K562 (cell line): ENCODE measurements around the gene NOPCHAP1. TPM values are rescaled to one million over a fixed set of nuclear protein-coding genes. Genes with fewer than 3 reads are reported as not detected.

ENCODE experiments used
- ATAC-seq: fragments of 200-7000 bp; cut with Tn5 transposase; 3 replicates; pipeline ENCODE4 v1.9.1; 2020; ENCODE audit warnings: moderate library complexity
- BruUV-seq: library from RNA; stranded (reverse); fragments of 400-500 nt; replicated peaks from 2 replicates; lab custom pipeline; 2021; lab: Mats Ljungman, UMichigan
- CTCF ChIA-PET: fragments of 300-600 bp; formaldehyde crosslinking; extraction: SDS; loops from one replicate; lab custom pipeline; 2021; ENCODE audit warnings: low intra/inter-chr PET ratio; lab: Yijun Ruan, JAX
- POLR2A ChIA-PET: fragments of 300-600, 350-650 bp; sonication (Branson Sonifier 250); formaldehyde crosslinking; extraction: SDS; loops from one replicate; lab custom pipeline; 2021; ENCODE audit warnings: antibody characterized with exemption, inconsistent platforms; lab: Yijun Ruan, JAX
- DNase-seq, 4 experiments: peaks; one replicate each; pipeline versions ENCODE4 v3.0.0 to v3.0.0-alpha.2; 2011 to 2018; ENCODE audit warnings: low spot score in 3 of 4, mixed read lengths in 3 of 4; ENCODE audit errors: extremely low read depth in 1 of 4
- FAIRE-seq: peaks from 2 replicates; lab custom pipeline; 2011; peaks lifted over from hg19 to GRCh38; lab: Jason Lieb, UNC
- H2AFZ ChIP-seq: 2 replicates; pipeline ENCODE4 v1.6.0; 2011; ENCODE audit warnings: low read depth, low read length, control low read depth, inconsistent platforms
- H3K27ac ChIP-seq: fragments of 200-600 bp; 3 replicates; pipeline ENCODE4 v1.8.0; 2011; ENCODE audit warnings: low read depth, mild to moderate bottlenecking, control low read depth, inconsistent platforms, low read length, moderate library complexity, mixed read lengths; ENCODE audit errors: extremely low read depth
- H3K27me3 ChIP-seq, 2 experiments: fragments of 300-600 bp in 1 of 2; 2 replicates in 1 of 2; 3 replicates in 1 of 2; pipeline versions ENCODE4 v1.6.0 to v1.8.0; 2011; ENCODE audit warnings: inconsistent platforms in 2 of 2, low read length in 2 of 2, mild to moderate bottlenecking in 1 of 2, mixed read lengths in 1 of 2, moderate library complexity in 1 of 2; ENCODE audit not compliant: control insufficient read depth in 2 of 2, insufficient read depth in 2 of 2
- H3K36me3 ChIP-seq: fragments of 300-600 bp; 3 replicates; pipeline ENCODE4 v1.8.0; 2011; ENCODE audit warnings: mild to moderate bottlenecking, low read length, inconsistent platforms; ENCODE audit not compliant: control insufficient read depth, insufficient read depth
- H3K4me1 ChIP-seq, 2 experiments: fragments of 200-600 bp in 1 of 2; replicated peaks in 1 of 2; 2 replicates in 1 of 2; 3 replicates in 1 of 2; pipeline versions ENCODE4 v1.5.1 to v1.8.0; 2011; ENCODE audit warnings: inconsistent platforms in 2 of 2, low read length in 2 of 2, mild to moderate bottlenecking in 1 of 2, mixed read lengths in 1 of 2, moderate library complexity in 1 of 2; ENCODE audit not compliant: control insufficient read depth in 2 of 2, insufficient read depth in 2 of 2
- H3K4me2 ChIP-seq: 2 replicates; pipeline ENCODE4 v1.6.1; 2011; ENCODE audit warnings: low read length, control low read depth, inconsistent platforms, mixed read lengths; ENCODE audit not compliant: insufficient read depth
- H3K4me3 ChIP-seq: fragments of 200-600 bp; sonication (generic), shearing (Covaris generic); 2 replicates; pipeline ENCODE4 v1.5.1; 2016; ENCODE audit warnings: control low read depth, inconsistent platforms
- H3K79me2 ChIP-seq: fragments of 200-600 bp; 3 replicates; pipeline ENCODE4 v1.8.0; 2011; ENCODE audit warnings: low read length, inconsistent platforms; ENCODE audit not compliant: control insufficient read depth, insufficient read depth
- H3K9ac ChIP-seq, 2 experiments: 2 replicates each; pipeline versions ENCODE4 v1.6.0 to v1.6.1; 2011; ENCODE audit warnings: low read depth in 2 of 2, low read length in 2 of 2, control low read depth in 1 of 2, inconsistent platforms in 1 of 2, mild to moderate bottlenecking in 1 of 2, mixed read lengths in 1 of 2; ENCODE audit not compliant: insufficient read depth in 1 of 2
- H3K9me1 ChIP-seq: one replicate; pipeline ENCODE4 v1.6.0; 2011; ENCODE audit warnings: inconsistent platforms, mild to moderate bottlenecking, low read length, moderate library complexity; ENCODE audit not compliant: control insufficient read depth, insufficient read depth
- H3K9me3 ChIP-seq: replicated peaks from 2 replicates; pipeline ENCODE4 v1.5.1; 2011; ENCODE audit warnings: low read depth, low read length, inconsistent platforms; ENCODE audit not compliant: control insufficient read depth, insufficient read depth
- H4K20me1 ChIP-seq: replicated peaks from 2 replicates; pipeline ENCODE4 v1.6.1; 2011; ENCODE audit warnings: low read length, inconsistent platforms, mixed read lengths; ENCODE audit not compliant: control insufficient read depth, insufficient read depth
- ARID1B ChIP-seq: fragments of 450-650 bp; IDR thresholded peaks from 2 replicates; pipeline ENCODE4 v1.6.1; 2016; ENCODE audit warnings: antibody characterized with exemption, mild to moderate bottlenecking, inconsistent platforms
- ATF1 ChIP-seq, 2 experiments: fragments of 450-650 bp in 1 of 2; IDR thresholded peaks; 2 replicates each; pipeline ENCODE4 v1.6.1; 2016; ENCODE audit warnings: missing compliant biosample characterization in 1 of 2, missing genetic modification characterization in 1 of 2
- FUS ChIP-seq: fragments of 200-400 bp; formaldehyde crosslinking; optimal IDR thresholded peaks from 2 replicates; pipeline ENCODE3; 2017; ENCODE audit warnings: low read depth, low read length
- NR3C1 ChIP-seq: sonication (generic); formaldehyde crosslinking; IDR thresholded peaks from 2 replicates; pipeline ENCODE4 v1.8.1; 2022; ENCODE audit warnings: missing genetic modification reagents
- POLR2A ChIP-seq: fragments of 450-650 bp; conservative IDR thresholded peaks from 2 replicates; pipeline ENCODE4 v1.6.1; 2016
- PPARD ChIP-seq: fragments of 250-450 bp; sonication (Bioruptor Pico); IDR thresholded peaks from 2 replicates; pipeline ENCODE4 v1.8.0; 2022; ENCODE audit warnings: inconsistent platforms, mild to moderate bottlenecking, moderate library complexity
- PTTG1 ChIP-seq: fragments of 450-650 bp; IDR thresholded peaks from 2 replicates; pipeline ENCODE4 v1.6.1; 2016; ENCODE audit warnings: low read depth, mild to moderate bottlenecking, missing genetic modification characterization, missing compliant biosample characterization
- TARDBP ChIP-seq: fragments of 450-650 bp; IDR thresholded peaks from 2 replicates; pipeline ENCODE4 v1.6.1; 2016
- ZNF124 ChIP-seq: sonication (generic); formaldehyde crosslinking; IDR thresholded peaks from 2 replicates; pipeline ENCODE4 v1.8.1; 2022; ENCODE audit warnings: missing genetic modification reagents
- WGBS: fragments of 100-300 bp; shearing (Covaris generic); methylation state at CpG from one replicate; pipeline ENCODE4 v1.1.6; 2016; ENCODE audit warnings: low coverage, mixed read lengths; ENCODE audit not compliant: insufficient coverage; ENCODE audit errors: missing lambda C conversion rate; 5-methylcytosine and 5-hydroxymethylcytosine counted together
- in situ Hi-C: fragments of 300-500 bp; cut with MboI; formaldehyde crosslinking; loops from 4 replicates; pipeline ENCODE4 v1.15.0; 2018; ENCODE audit warnings: inconsistent platforms, mixed read lengths
- intact Hi-C: fragments of 100-400 bp; cut with micrococcal nuclease; formaldehyde crosslinking; loops from 2 replicates; pipeline ENCODE4 v1.14.2; 2022
- polyA plus RNA-seq, 8 experiments: library from polyadenylated mRNA; depleted of rRNA in 4 of 8; stranded (reverse) in 5 of 8; unstranded in 3 of 8; fragments of >200 nt; fragmentation: Nextera tagmentation in 2 of 8; fragmentation: Illumina TruSeq in 1 of 8; extraction: Ambion mirVana in 2 of 8; extraction: Trizol in 1 of 8; gene quantifications; 2 replicates each; pipeline versions ENCODE4 v1.2.1 to v1.2.3, GENCODE V29; 2011 to 2014; ENCODE audit warnings: inconsistent platforms in 1 of 8, missing spikeins in 1 of 8
- total RNA-seq, 7 experiments: library from RNA; depleted of rRNA in 6 of 7; stranded (reverse); fragments of >200 nt in 6 of 7; fragmentation: Illumina TruSeq in 2 of 7; extraction: Trizol in 2 of 7; gene quantifications; 2 replicates each; pipeline versions ENCODE4 v1.2.1 to v1.2.3, GENCODE V29; 2011 to 2021; ENCODE audit warnings: low replicate concordance in 1 of 7
- TF ChIP-seq, protein P1 (sequence below): fragments of 450-650 bp; IDR thresholded peaks from 2 replicates; pipeline ENCODE4 v1.6.1; 2014; ENCODE audit warnings: low read depth, mild to moderate bottlenecking, moderate library complexity, borderline replicate concordance
- TF ChIP-seq, protein P2 (sequence below): fragments of 200-600 bp; sonication (generic); IDR thresholded peaks from one replicate; pipeline ENCODE4 v1.6.1; 2012; ENCODE audit warnings: mild to moderate bottlenecking, low read depth, low read length, inconsistent platforms

The NOPCHAP1 gene
- total and polyA plus RNA-seq, 9 of the 15 experiments (the other 6 are each of a cell fraction or from before 2014, with no cell fraction given) = 19.4 to 108 (median 33.4) TPM

DNA sequence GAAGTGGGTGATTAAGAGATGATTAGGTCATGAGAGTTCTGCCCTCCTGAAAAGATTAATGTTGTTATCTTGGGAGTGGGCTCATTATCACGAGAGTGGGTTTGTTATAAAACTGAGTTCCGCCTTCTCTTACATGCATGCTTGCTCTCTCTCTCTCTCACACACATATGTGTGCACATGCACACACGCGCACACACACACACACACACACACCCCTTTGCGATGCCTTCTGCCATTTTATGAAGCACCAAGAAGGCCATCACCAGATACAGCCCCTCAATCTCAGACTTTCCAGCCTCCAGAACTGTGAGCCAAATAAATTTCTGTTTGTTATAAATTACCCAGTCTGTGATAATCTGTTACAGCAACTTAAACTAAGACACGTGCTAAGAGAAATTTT, 22.4 kb upstream of the NOPCHAP1 start:
- WGBS = 16% methylated on average over 6 of the region's 6 CpGs

More for the DNA sequence above, 22.4 kb upstream of the NOPCHAP1 start:
- DNase-seq = no peak
- Histone ChIP-seq H3K36me3 (no peaks in the 10 kb centered on the region), H3K79me2 (no peaks in the 10 kb centered on the region), H2AFZ (no peak overlapping the region), H3K4me1 (peaks cover 5 to 14% of the 10 kb centered on the region in 2 experiments; a peak in 4 of 5 replicates), H3K9ac (no peak overlapping the region), H3K4me3 (no peak overlapping the region), H3K27ac (no peak overlapping the region), H3K4me2 (no peak overlapping the region), H3K9me3 (no peaks in the 10 kb centered on the region), H3K9me1 (no peaks in the 10 kb centered on the region), H3K27me3 (peaks cover 9 to 11% of the 10 kb centered on the region in 2 experiments), H4K20me1 (no peaks in the 10 kb centered on the region)
- ATAC-seq = no peak
- TF ChIP-seq, protein P1, sequence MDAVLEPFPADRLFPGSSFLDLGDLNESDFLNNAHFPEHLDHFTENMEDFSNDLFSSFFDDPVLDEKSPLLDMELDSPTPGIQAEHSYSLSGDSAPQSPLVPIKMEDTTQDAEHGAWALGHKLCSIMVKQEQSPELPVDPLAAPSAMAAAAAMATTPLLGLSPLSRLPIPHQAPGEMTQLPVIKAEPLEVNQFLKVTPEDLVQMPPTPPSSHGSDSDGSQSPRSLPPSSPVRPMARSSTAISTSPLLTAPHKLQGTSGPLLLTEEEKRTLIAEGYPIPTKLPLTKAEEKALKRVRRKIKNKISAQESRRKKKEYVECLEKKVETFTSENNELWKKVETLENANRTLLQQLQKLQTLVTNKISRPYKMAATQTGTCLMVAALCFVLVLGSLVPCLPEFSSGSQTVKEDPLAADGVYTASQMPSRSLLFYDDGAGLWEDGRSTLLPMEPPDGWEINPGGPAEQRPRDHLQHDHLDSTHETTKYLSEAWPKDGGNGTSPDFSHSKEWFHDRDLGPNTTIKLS = no peak
- TF ChIP-seq ATF1 (CRISPR knock-in tag; IDR thresholded peaks at IDR 0.05) (no peak), ATF1 (tag; IDR thresholded peaks at IDR 0.05) (no peak), FUS (no peak), PPARD (CRISPR knock-in tag) (no peak), TARDBP (no peak), POLR2A (no peak), ARID1B (no peak), PTTG1 (tag) (no peak), NR3C1 (CRISPR knock-in tag) (no peak), ZNF124 (CRISPR knock-in tag) (no peak)
- TF ChIP-seq, protein P2, sequence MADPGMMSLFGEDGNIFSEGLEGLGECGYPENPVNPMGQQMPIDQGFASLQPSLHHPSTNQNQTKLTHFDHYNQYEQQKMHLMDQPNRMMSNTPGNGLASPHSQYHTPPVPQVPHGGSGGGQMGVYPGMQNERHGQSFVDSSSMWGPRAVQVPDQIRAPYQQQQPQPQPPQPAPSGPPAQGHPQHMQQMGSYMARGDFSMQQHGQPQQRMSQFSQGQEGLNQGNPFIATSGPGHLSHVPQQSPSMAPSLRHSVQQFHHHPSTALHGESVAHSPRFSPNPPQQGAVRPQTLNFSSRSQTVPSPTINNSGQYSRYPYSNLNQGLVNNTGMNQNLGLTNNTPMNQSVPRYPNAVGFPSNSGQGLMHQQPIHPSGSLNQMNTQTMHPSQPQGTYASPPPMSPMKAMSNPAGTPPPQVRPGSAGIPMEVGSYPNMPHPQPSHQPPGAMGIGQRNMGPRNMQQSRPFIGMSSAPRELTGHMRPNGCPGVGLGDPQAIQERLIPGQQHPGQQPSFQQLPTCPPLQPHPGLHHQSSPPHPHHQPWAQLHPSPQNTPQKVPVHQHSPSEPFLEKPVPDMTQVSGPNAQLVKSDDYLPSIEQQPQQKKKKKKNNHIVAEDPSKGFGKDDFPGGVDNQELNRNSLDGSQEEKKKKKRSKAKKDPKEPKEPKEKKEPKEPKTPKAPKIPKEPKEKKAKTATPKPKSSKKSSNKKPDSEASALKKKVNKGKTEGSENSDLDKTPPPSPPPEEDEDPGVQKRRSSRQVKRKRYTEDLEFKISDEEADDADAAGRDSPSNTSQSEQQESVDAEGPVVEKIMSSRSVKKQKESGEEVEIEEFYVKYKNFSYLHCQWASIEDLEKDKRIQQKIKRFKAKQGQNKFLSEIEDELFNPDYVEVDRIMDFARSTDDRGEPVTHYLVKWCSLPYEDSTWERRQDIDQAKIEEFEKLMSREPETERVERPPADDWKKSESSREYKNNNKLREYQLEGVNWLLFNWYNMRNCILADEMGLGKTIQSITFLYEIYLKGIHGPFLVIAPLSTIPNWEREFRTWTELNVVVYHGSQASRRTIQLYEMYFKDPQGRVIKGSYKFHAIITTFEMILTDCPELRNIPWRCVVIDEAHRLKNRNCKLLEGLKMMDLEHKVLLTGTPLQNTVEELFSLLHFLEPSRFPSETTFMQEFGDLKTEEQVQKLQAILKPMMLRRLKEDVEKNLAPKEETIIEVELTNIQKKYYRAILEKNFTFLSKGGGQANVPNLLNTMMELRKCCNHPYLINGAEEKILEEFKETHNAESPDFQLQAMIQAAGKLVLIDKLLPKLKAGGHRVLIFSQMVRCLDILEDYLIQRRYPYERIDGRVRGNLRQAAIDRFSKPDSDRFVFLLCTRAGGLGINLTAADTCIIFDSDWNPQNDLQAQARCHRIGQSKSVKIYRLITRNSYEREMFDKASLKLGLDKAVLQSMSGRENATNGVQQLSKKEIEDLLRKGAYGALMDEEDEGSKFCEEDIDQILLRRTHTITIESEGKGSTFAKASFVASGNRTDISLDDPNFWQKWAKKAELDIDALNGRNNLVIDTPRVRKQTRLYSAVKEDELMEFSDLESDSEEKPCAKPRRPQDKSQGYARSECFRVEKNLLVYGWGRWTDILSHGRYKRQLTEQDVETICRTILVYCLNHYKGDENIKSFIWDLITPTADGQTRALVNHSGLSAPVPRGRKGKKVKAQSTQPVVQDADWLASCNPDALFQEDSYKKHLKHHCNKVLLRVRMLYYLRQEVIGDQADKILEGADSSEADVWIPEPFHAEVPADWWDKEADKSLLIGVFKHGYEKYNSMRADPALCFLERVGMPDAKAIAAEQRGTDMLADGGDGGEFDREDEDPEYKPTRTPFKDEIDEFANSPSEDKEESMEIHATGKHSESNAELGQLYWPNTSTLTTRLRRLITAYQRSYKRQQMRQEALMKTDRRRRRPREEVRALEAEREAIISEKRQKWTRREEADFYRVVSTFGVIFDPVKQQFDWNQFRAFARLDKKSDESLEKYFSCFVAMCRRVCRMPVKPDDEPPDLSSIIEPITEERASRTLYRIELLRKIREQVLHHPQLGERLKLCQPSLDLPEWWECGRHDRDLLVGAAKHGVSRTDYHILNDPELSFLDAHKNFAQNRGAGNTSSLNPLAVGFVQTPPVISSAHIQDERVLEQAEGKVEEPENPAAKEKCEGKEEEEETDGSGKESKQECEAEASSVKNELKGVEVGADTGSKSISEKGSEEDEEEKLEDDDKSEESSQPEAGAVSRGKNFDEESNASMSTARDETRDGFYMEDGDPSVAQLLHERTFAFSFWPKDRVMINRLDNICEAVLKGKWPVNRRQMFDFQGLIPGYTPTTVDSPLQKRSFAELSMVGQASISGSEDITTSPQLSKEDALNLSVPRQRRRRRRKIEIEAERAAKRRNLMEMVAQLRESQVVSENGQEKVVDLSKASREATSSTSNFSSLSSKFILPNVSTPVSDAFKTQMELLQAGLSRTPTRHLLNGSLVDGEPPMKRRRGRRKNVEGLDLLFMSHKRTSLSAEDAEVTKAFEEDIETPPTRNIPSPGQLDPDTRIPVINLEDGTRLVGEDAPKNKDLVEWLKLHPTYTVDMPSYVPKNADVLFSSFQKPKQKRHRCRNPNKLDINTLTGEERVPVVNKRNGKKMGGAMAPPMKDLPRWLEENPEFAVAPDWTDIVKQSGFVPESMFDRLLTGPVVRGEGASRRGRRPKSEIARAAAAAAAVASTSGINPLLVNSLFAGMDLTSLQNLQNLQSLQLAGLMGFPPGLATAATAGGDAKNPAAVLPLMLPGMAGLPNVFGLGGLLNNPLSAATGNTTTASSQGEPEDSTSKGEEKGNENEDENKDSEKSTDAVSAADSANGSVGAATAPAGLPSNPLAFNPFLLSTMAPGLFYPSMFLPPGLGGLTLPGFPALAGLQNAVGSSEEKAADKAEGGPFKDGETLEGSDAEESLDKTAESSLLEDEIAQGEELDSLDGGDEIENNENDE = no peak
- no peak for FAIRE-seq
- intact Hi-C loops = no loop called here
- BruUV-seq = no TSS peak
- ChIA-PET CTCF (no interaction called here), POLR2A (no interaction called here)
- in situ Hi-C loops = no loop called here
